ENCODE data around the gene ANTXR1. TPM values are rescaled to one million over a fixed set of nuclear protein-coding genes. Genes with fewer than 3 reads are reported as not detected.

The ANTXR1 gene
- total RNA-seq, 1 experiment from 2014 or later, result 48.3 TPM

- peaks cover 14% of the 10 kb centered on the region; the same call in 1 of the 2 replicates for H3K79me2 ChIP-seq (ENCODE audit: low read depth)
- intact Hi-C loops (cut with micrococcal nuclease; ENCODE audit: unreplicated experiment), result no loop called here
- no peaks in the 10 kb centered on the region for H3K27me3 ChIP-seq (ENCODE audit: insufficient read depth, low read depth)
- H4K20me1 ChIP-seq (ENCODE audit: insufficient read depth), result no peaks in the 10 kb centered on the region
- H3K9me3 ChIP-seq (ENCODE audit: insufficient read depth, low read depth), result no peaks in the 10 kb centered on the region
- H3K36me3 ChIP-seq (ENCODE audit: low read depth), result no peaks in the 10 kb centered on the region
- no peaks in the 10 kb centered on the region for H3K9me2 ChIP-seq (ENCODE audit: insufficient read depth)
- H3K4me3 ChIP-seq, result no peak overlapping the region
- POLR2A ChIA-PET (ENCODE audit: unreplicated experiment), result no interaction called here
- H3K4me2 ChIP-seq, result no peak overlapping the region; the same call in 1 of the 2 replicates
- BruUV-seq (replicated peaks), result no TSS peak
- H3K4me1 ChIP-seq (replicated peaks; ENCODE audit: insufficient read depth), result peaks cover 8% of the 10 kb centered on the region; the same call in 1 of the 2 replicates
- CTCF ChIA-PET, result no interaction called here
- TF ChIP-seq, protein P1, sequence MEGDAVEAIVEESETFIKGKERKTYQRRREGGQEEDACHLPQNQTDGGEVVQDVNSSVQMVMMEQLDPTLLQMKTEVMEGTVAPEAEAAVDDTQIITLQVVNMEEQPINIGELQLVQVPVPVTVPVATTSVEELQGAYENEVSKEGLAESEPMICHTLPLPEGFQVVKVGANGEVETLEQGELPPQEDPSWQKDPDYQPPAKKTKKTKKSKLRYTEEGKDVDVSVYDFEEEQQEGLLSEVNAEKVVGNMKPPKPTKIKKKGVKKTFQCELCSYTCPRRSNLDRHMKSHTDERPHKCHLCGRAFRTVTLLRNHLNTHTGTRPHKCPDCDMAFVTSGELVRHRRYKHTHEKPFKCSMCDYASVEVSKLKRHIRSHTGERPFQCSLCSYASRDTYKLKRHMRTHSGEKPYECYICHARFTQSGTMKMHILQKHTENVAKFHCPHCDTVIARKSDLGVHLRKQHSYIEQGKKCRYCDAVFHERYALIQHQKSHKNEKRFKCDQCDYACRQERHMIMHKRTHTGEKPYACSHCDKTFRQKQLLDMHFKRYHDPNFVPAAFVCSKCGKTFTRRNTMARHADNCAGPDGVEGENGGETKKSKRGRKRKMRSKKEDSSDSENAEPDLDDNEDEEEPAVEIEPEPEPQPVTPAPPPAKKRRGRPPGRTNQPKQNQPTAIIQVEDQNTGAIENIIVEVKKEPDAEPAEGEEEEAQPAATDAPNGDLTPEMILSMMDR (conservative IDR thresholded peaks at IDR 0.05), result no peak
- no peak for TF ChIP-seq EZH2 (IDR thresholded peaks at IDR 0.05; ENCODE audit: low read depth)
- H3K27ac ChIP-seq, result no peak overlapping the region
- H2AFZ ChIP-seq, result no peak overlapping the region
- peak in 1 of 2 experiments; percentile 68 for DNase-seq
- H3F3A ChIP-seq (ENCODE audit: insufficient read depth, low read depth), result no peaks in the 10 kb centered on the region
Observed at GRCh38 chr2:69022548-69022947, 9.6 kb downstream of the ANTXR1 start.

GRCh38 chr2:69023236-69023635, 10.3 kb downstream of the ANTXR1 start:
- Histone ChIP-seq H2AFZ (no peak overlapping the region), H4K20me1 (ENCODE audit: insufficient read depth) (no peaks in the 10 kb centered on the region), H3K4me1 (replicated peaks; ENCODE audit: insufficient read depth) (peaks cover 8% of the 10 kb centered on the region; the same call in 1 of the 2 replicates), H3K79me2 (ENCODE audit: low read depth) (peaks cover 14% of the 10 kb centered on the region; the same call in 1 of the 2 replicates), H3K27ac (no peak overlapping the region), H3K27me3 (ENCODE audit: insufficient read depth, low read depth) (no peaks in the 10 kb centered on the region), H3K36me3 (ENCODE audit: low read depth) (no peaks in the 10 kb centered on the region), H3K4me2 (no peak overlapping the region), H3F3A (ENCODE audit: insufficient read depth, low read depth) (no peaks in the 10 kb centered on the region), H3K9me3 (ENCODE audit: insufficient read depth, low read depth) (no peaks in the 10 kb centered on the region), H3K9me2 (ENCODE audit: insufficient read depth) (no peaks in the 10 kb centered on the region), H3K4me3 (no peak overlapping the region)
- CTCF ChIA-PET, result no interaction called here
- POLR2A ChIA-PET (ENCODE audit: unreplicated experiment), result no interaction called here
- BruUV-seq (replicated peaks), result no TSS peak
- intact Hi-C loops (cut with micrococcal nuclease; ENCODE audit: unreplicated experiment), result no loop called here
- TF ChIP-seq EZH2 (IDR thresholded peaks at IDR 0.05; ENCODE audit: low read depth), result no peak
- TF ChIP-seq, protein P1 (conservative IDR thresholded peaks at IDR 0.05), result no peak
- DNase-seq, result no peak

DNA sequence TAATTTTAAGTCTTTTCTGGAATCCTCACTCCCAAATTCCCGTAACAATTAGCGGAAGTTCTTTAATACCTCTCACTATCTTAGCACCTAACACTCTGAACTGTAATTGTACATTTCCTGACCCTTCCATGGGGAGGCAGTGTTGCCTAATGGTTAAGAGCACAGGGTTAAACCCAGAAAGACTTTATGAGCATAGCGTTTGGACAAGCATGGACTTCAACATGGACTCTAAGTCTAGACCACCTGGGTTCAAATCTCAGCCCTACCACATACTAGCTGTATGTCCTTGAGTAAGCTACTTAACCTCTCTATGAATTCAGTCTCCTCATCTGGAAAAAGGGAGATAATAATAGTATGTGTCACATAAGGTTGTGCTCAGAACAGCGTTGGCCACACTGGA, 13.0 kb downstream of the ANTXR1 start:
- Histone ChIP-seq H3K9me2 (ENCODE audit: insufficient read depth) (no peaks in the 10 kb centered on the region), H3K4me2 (no peak overlapping the region), H2AFZ (no peak overlapping the region), H3K36me3 (ENCODE audit: low read depth) (no peaks in the 10 kb centered on the region), H3K4me3 (no peak overlapping the region), H3K9me3 (ENCODE audit: insufficient read depth, low read depth) (no peaks in the 10 kb centered on the region), H3K27me3 (ENCODE audit: insufficient read depth, low read depth) (no peaks in the 10 kb centered on the region), H4K20me1 (ENCODE audit: insufficient read depth) (no peaks in the 10 kb centered on the region), H3K27ac (no peak overlapping the region), H3K79me2 (ENCODE audit: low read depth) (peaks cover 10% of the 10 kb centered on the region; the same call in 1 of the 2 replicates), H3F3A (ENCODE audit: insufficient read depth, low read depth) (no peaks in the 10 kb centered on the region), H3K4me1 (replicated peaks; ENCODE audit: insufficient read depth) (peaks cover 8% of the 10 kb centered on the region; the same call in 1 of the 2 replicates)
- BruUV-seq (replicated peaks), result no TSS peak
- intact Hi-C loops (cut with micrococcal nuclease; ENCODE audit: unreplicated experiment), result loop anchor here (1.0 kb wide), 1 partner anchor 281 kb away; no protein-coding TSS in a partner anchor
- peak in 1 of 2 experiments; percentile 11 for DNase-seq
- ChIA-PET CTCF (no interaction called here), POLR2A (ENCODE audit: unreplicated experiment) (no interaction called here)
- TF ChIP-seq, protein P1 (conservative IDR thresholded peaks at IDR 0.05), result peak; percentile 69
- TF ChIP-seq EZH2 (IDR thresholded peaks at IDR 0.05; ENCODE audit: low read depth), result no peak
